Mesothelial cell of epicardium (in vitro differentiated cells): ENCODE data around the gene EIF2B2. TPM values are rescaled to one million over a fixed set of nuclear protein-coding genes. Genes with fewer than 3 reads are reported as not detected.

Experiments used
- DNase-seq, 2 experiments: peaks; one replicate each; pipeline ENCODE4 v3.0.0; 2021; ENCODE audit warnings: low spot score in 2 of 2; ENCODE audit not compliant: unreplicated experiment in 2 of 2
- H3K27ac Mint-ChIP-seq: 2 replicates; pipeline ENCODE4 v1.8.0; 2021; ENCODE audit warnings: mixed read lengths
- H3K27me3 Mint-ChIP-seq: 2 replicates; pipeline ENCODE4 v1.8.0; 2021; ENCODE audit warnings: low read depth, mixed read lengths
- H3K36me3 Mint-ChIP-seq: 2 replicates; pipeline ENCODE4 v1.8.0; 2021; ENCODE audit warnings: mixed read lengths
- H3K4me1 Mint-ChIP-seq: 2 replicates; pipeline ENCODE4 v1.8.0; 2021; ENCODE audit warnings: mixed read lengths
- H3K4me3 Mint-ChIP-seq: 2 replicates; pipeline ENCODE4 v1.8.0; 2021; ENCODE audit warnings: mild to moderate bottlenecking, moderate library complexity, mixed read lengths
- H3K9me3 Mint-ChIP-seq: 2 replicates; pipeline ENCODE4 v1.8.0; 2021; ENCODE audit warnings: mixed read lengths
- total RNA-seq: library from RNA; stranded (reverse); gene quantifications from 3 replicates; pipeline ENCODE4 v1.2.1, GENCODE V29; 2021
- TF ChIP-seq, protein P1 (sequence below): fragments of 200-600 bp; sonication (generic); IDR thresholded peaks from one replicate; pipeline ENCODE4 v1.5.0; 2021; ENCODE audit warnings: antibody characterized with exemption; ENCODE audit not compliant: unreplicated experiment

EIF2B2 gene
- total RNA-seq = 31.0 to 34.7 TPM (median 33.9 TPM) in 3 replicates

- peak; percentile 95 to 98 for DNase-seq
- Mint-ChIP-seq H3K4me1 (peaks cover 22% of the 10 kb centered on the region), H3K36me3 (peaks cover 25% of the 10 kb centered on the region), H3K27me3 (no peaks in the 10 kb centered on the region), H3K27ac (peak within 1 kb of the TSS; percentile 98), H3K9me3 (peaks cover 5% of the 10 kb centered on the region), H3K4me3 (peak within 1 kb of the TSS; percentile 99)
- TF ChIP-seq, protein P1, sequence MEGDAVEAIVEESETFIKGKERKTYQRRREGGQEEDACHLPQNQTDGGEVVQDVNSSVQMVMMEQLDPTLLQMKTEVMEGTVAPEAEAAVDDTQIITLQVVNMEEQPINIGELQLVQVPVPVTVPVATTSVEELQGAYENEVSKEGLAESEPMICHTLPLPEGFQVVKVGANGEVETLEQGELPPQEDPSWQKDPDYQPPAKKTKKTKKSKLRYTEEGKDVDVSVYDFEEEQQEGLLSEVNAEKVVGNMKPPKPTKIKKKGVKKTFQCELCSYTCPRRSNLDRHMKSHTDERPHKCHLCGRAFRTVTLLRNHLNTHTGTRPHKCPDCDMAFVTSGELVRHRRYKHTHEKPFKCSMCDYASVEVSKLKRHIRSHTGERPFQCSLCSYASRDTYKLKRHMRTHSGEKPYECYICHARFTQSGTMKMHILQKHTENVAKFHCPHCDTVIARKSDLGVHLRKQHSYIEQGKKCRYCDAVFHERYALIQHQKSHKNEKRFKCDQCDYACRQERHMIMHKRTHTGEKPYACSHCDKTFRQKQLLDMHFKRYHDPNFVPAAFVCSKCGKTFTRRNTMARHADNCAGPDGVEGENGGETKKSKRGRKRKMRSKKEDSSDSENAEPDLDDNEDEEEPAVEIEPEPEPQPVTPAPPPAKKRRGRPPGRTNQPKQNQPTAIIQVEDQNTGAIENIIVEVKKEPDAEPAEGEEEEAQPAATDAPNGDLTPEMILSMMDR = no peak
Observed at GRCh38 chr14:75002392-75003249, at the start of gene EIF2B2. Gene EIF2B2, plus strand, starts transcription at chr14:75002921. Its CDS starts 70 bp downstream, at chr14:75002991.

DNA sequence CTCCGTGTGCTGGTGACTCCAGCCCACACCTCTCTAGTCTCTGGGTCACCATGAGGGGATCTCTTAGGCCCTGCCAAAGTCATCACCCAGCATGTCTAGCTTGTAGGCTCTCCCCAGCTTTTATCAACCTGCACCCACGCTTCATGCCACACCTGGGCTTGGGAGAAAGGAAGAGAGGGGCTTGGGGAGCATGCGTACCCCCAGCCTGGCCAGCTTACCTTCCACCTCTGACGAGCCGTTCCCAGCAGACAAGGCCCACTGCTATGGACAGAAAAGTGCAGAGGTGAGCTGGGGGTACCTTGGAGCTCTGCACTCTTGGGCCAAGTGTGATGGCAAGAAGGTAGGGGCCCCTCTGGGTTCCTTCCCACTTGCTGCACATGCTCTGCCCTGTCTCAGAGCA is 49.0 kb upstream of the EIF2B2 start:
- Mint-ChIP-seq H3K27ac (peak overlapping the region; percentile 22), H3K9me3 (no peaks in the 10 kb centered on the region), H3K27me3 (no peaks in the 10 kb centered on the region), H3K4me1 (peaks cover 53% of the 10 kb centered on the region), H3K4me3 (peak overlapping the region; percentile 62), H3K36me3 (no peaks in the 10 kb centered on the region)
- no peak for DNase-seq
- TF ChIP-seq, protein P1 = no peak

GRCh38 chr14:74954232-74954946 is 48.3 kb upstream of the EIF2B2 start:
- TF ChIP-seq, protein P1 = no peak
- Mint-ChIP-seq H3K27me3 (no peaks in the 10 kb centered on the region), H3K27ac (no peak overlapping the region), H3K4me1 (peaks cover 49% of the 10 kb centered on the region), H3K36me3 (no peaks in the 10 kb centered on the region), H3K9me3 (no peaks in the 10 kb centered on the region), H3K4me3 (peak overlapping the region; percentile 62)
- peak; percentile 64 to 74 for DNase-seq

DNA sequence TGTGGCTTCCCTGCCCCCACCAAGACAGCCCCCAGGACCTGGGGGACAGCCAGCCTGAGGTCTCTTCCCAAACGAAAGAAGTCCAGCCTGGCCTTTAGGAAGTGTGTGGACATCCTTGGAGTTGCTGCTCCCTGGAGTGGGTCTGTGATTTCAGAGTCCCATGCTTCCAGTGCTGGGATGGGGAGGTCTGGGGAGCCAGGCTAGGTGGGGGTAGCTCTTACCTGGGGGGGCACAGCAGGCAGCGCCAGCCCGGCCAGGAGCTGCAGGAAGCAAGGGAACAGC is 47.8 kb upstream of the EIF2B2 start:
- Mint-ChIP-seq H3K27me3 (no peaks in the 10 kb centered on the region), H3K27ac (no peak overlapping the region), H3K9me3 (no peaks in the 10 kb centered on the region), H3K4me1 (peaks cover 45% of the 10 kb centered on the region), H3K36me3 (no peaks in the 10 kb centered on the region), H3K4me3 (peak overlapping the region; percentile 62)
- DNase-seq = no peak
- TF ChIP-seq, protein P1 = no peak

- DNase-seq = peak in 1 of 2 experiments; percentile 73
- TF ChIP-seq, protein P1 = no peak
- Mint-ChIP-seq H3K36me3 (no peaks in the 10 kb centered on the region), H3K27ac (peak within 1 kb of the TSS; percentile 1), H3K4me3 (peak within 1 kb of the TSS; percentile 62), H3K4me1 (peaks cover 40% of the 10 kb centered on the region), H3K27me3 (no peaks in the 10 kb centered on the region), H3K9me3 (no peaks in the 10 kb centered on the region)
Observed at GRCh38 chr14:74955229-74956026, 47.3 kb upstream of the EIF2B2 start, which contains the start of gene PGF. Gene PGF, minus strand, starts transcription at chr14:74955597. Its CDS starts 355 bp downstream, at chr14:74955242.
